GM12878 (cell line): ENCODE measurements around the gene PACS2. TPM values are rescaled to one million over a fixed set of nuclear protein-coding genes. Genes with fewer than 3 reads are reported as not detected.

Experiments
- ATAC-seq: fragments of 200-7000 bp; cut with Tn5 transposase; 3 replicates; pipeline ENCODE4 v1.9.1; 2020; ENCODE audit warnings: mild to moderate bottlenecking, moderate library complexity
- BruUV-seq: library from RNA; stranded (reverse); fragments of 400-500 nt; replicated peaks from 2 replicates; lab custom pipeline; 2021; lab: Mats Ljungman, UMichigan
- CTCF ChIA-PET: fragments of 300-600 bp; sonication (Branson Sonifier 250); formaldehyde crosslinking; extraction: SDS; loops from one replicate; lab custom pipeline; 2021; ENCODE audit warnings: inconsistent platforms; lab: Yijun Ruan, JAX
- POLR2A ChIA-PET: fragments of 350-600 bp; formaldehyde crosslinking; extraction: SDS; loops from one replicate; lab custom pipeline; 2021; ENCODE audit warnings: inconsistent platforms; lab: Charles Lee
- RAD21 ChIA-PET: fragments of 300-600 bp; sonication (Branson Sonifier 250); formaldehyde crosslinking; loops from one replicate; lab custom pipeline; 2023; ENCODE audit warnings: antibody characterized with exemption; ENCODE audit not compliant: unreplicated experiment; lab: Charles Lee
- SMC1A ChIA-PET: fragments of 300-600 bp; sonication (Branson Sonifier 250); formaldehyde crosslinking; loops from one replicate; lab custom pipeline; 2023; ENCODE audit not compliant: unreplicated experiment, uncharacterized antibody; lab: Charles Lee
- DNase-seq: peaks from one replicate; pipeline ENCODE4 v3.0.0-alpha.2; 2011; ENCODE audit warnings: low read depth, low spot score
- FAIRE-seq: peaks from 3 replicates; lab custom pipeline; 2011; peaks lifted over from hg19 to GRCh38; lab: Jason Lieb, UNC
- H2AFZ ChIP-seq: 2 replicates; pipeline ENCODE4 v1.6.0; 2011; ENCODE audit warnings: low read depth, low read length, control low read depth; ENCODE audit not compliant: control insufficient read depth
- H3K27ac ChIP-seq: 2 replicates; pipeline ENCODE4 v1.5.1; 2011; ENCODE audit warnings: control low read depth; ENCODE audit not compliant: control insufficient read depth, insufficient read depth
- H3K27me3 ChIP-seq, 2 experiments: replicated peaks in 1 of 2; 2 replicates each; pipeline versions ENCODE4 v1.6.0 to v1.6.1; 2011; ENCODE audit warnings: low read length in 1 of 2; ENCODE audit not compliant: control insufficient read depth in 2 of 2, insufficient read depth in 2 of 2
- H3K36me3 ChIP-seq, 2 experiments: 2 replicates each; pipeline ENCODE4 v1.5.1; 2011; ENCODE audit warnings: low read length in 1 of 2; ENCODE audit not compliant: control insufficient read depth in 2 of 2, insufficient read depth in 2 of 2
- H3K4me1 ChIP-seq: 2 replicates; pipeline ENCODE4 v1.6.1; 2011; ENCODE audit warnings: mild to moderate bottlenecking, low read length, moderate library complexity, mixed read lengths; ENCODE audit not compliant: control insufficient read depth, insufficient read depth
- H3K4me2 ChIP-seq: 2 replicates; pipeline ENCODE4 v1.6.0; 2011; ENCODE audit warnings: control low read depth; ENCODE audit not compliant: control insufficient read depth, insufficient read depth
- H3K4me3 ChIP-seq: fragments of 200-600 bp; sonication (generic); 2 replicates; pipeline ENCODE4 v1.5.1; 2016
- H3K79me2 ChIP-seq: 2 replicates; pipeline ENCODE4 v1.6.0; 2011; ENCODE audit warnings: low read length; ENCODE audit not compliant: control insufficient read depth, insufficient read depth
- H3K9ac ChIP-seq: 2 replicates; pipeline ENCODE4 v1.8.0; 2011; ENCODE audit warnings: low read length, control low read depth, mixed read lengths; ENCODE audit not compliant: control insufficient read depth, insufficient read depth
- H3K9me3 ChIP-seq: replicated peaks from 3 replicates; pipeline ENCODE4 v1.5.1; 2011; ENCODE audit warnings: mild to moderate bottlenecking, low read length; ENCODE audit not compliant: control insufficient read depth, insufficient read depth
- H4K20me1 ChIP-seq: 2 replicates; pipeline ENCODE4 v1.6.0; 2011; ENCODE audit not compliant: control insufficient read depth, insufficient read depth
- BCL3 ChIP-seq: IDR thresholded peaks from 2 replicates; pipeline ENCODE4 v1.6.1; 2011; ENCODE audit warnings: borderline replicate concordance, low read depth, mild to moderate bottlenecking, moderate library complexity, low read length; ENCODE audit not compliant: insufficient read depth, poor library complexity, severe bottlenecking
- BHLHE40 ChIP-seq, 2 experiments: fragments of 450-650 bp in 1 of 2; IDR thresholded peaks; 2 replicates each; pipeline ENCODE4 v1.6.1; 2011 to 2017; ENCODE audit warnings: low read depth in 2 of 2, borderline replicate concordance in 1 of 2, improper control_type of control experiment in 1 of 2, low read length in 1 of 2, mild to moderate bottlenecking in 1 of 2
- EED ChIP-seq: sonication (generic); IDR thresholded peaks from 2 replicates; pipeline ENCODE4 v1.6.1; 2016; ENCODE audit warnings: antibody characterized with exemption, low read depth
- EGR1 ChIP-seq, 2 experiments: IDR thresholded peaks; 1 replicate in 1 of 2; 2 replicates in 1 of 2; pipeline ENCODE4 v1.6.1; 2011 to 2012; ENCODE audit warnings: low read depth in 2 of 2, low read length in 2 of 2, borderline replicate concordance in 1 of 2, mild to moderate bottlenecking in 1 of 2, moderate library complexity in 1 of 2
- FOXK2 ChIP-seq: fragments of 450-650 bp; IDR thresholded peaks from 2 replicates; pipeline ENCODE4 v1.6.1; 2017; ENCODE audit warnings: mild to moderate bottlenecking, moderate library complexity
- HSF1 ChIP-seq: fragments of 150-350 bp; IDR thresholded peaks from 2 replicates; pipeline ENCODE4 v1.6.1; 2014; ENCODE audit warnings: mild to moderate bottlenecking, low read depth, low read length
- MLLT1 ChIP-seq: fragments of 450-650 bp; IDR thresholded peaks from 2 replicates; pipeline ENCODE4 v1.6.1; 2016; ENCODE audit warnings: mild to moderate bottlenecking
- NR2C1 ChIP-seq: fragments of 450-650 bp; IDR thresholded peaks from 2 replicates; pipeline ENCODE4 v1.6.1; 2017; ENCODE audit warnings: antibody characterized with exemption, mild to moderate bottlenecking, moderate library complexity
- NRF1 ChIP-seq: conservative IDR thresholded peaks from 2 replicates; pipeline ENCODE4 v1.6.1; 2011; ENCODE audit warnings: mild to moderate bottlenecking, low read depth, low read length, improper control_type of control experiment
- POLR2A ChIP-seq: IDR thresholded peaks from 2 replicates; pipeline ENCODE4 v1.6.1; 2011; ENCODE audit warnings: low read depth, mild to moderate bottlenecking, low read length
- RBBP5 ChIP-seq: fragments of 200-600 bp; sonication (generic); conservative IDR thresholded peaks from 2 replicates; pipeline ENCODE4 v1.6.1; 2016
- STAT1 ChIP-seq: fragments of 450-650 bp; conservative IDR thresholded peaks from 2 replicates; pipeline ENCODE4 v1.6.1; 2014; ENCODE audit warnings: antibody characterized with exemption, mild to moderate bottlenecking
- SUPT20H ChIP-seq: IDR thresholded peaks from 2 replicates; pipeline ENCODE4 v1.6.1; 2011; ENCODE audit warnings: low read depth, mild to moderate bottlenecking, low read length, moderate library complexity, borderline replicate concordance; ENCODE audit not compliant: control insufficient read depth
- WRNIP1 ChIP-seq: IDR thresholded peaks from 2 replicates; pipeline ENCODE4 v1.6.1; 2011; ENCODE audit warnings: low read depth, low read length, improper control_type of control experiment, borderline replicate concordance
- YY1 ChIP-seq: IDR thresholded peaks from 2 replicates; pipeline ENCODE4 v1.6.1; 2011; ENCODE audit warnings: low read depth, mild to moderate bottlenecking, low read length
- ZSCAN29 ChIP-seq: fragments of 450-650 bp; IDR thresholded peaks from 2 replicates; pipeline ENCODE4 v1.6.1; 2017; ENCODE audit warnings: mild to moderate bottlenecking, moderate library complexity
- WGBS: methylation state at CpG from one replicate; pipeline ENCODE4 v1.1.6; 2016; ENCODE audit warnings: low lambda C conversion rate; ENCODE audit not compliant: insufficient replicate concordance, insufficient coverage; ENCODE audit errors: missing lambda C conversion rate; 5-methylcytosine and 5-hydroxymethylcytosine counted together
- in situ Hi-C: fragments of 300-500 bp; cut with MboI; formaldehyde crosslinking; loops from 9 replicates; pipeline ENCODE4 v1.14.3; 2018; ENCODE audit warnings: mixed read lengths
- intact Hi-C: fragments of 100-400 bp; cut with micrococcal nuclease; formaldehyde crosslinking; loops from one replicate; pipeline ENCODE4 v1.14.2; 2022; ENCODE audit not compliant: unreplicated experiment
- polyA plus RNA-seq, 11 experiments: library from polyadenylated mRNA; depleted of rRNA in 4 of 11; unstranded in 6 of 11; stranded (reverse) in 5 of 11; fragments of >200 nt; fragmentation: Nextera tagmentation in 4 of 11; fragmentation: Illumina TruSeq in 1 of 11; extraction: Ambion mirVana in 4 of 11; extraction: Trizol in 1 of 11; gene quantifications; 1 replicate in 1 of 11; 2 replicates in 10 of 11; pipeline versions ENCODE4 v1.2.1 to v1.2.3, GENCODE V29; 2011 to 2016; ENCODE audit warnings: inconsistent platforms in 2 of 11, missing spikeins in 2 of 11, low read depth in 1 of 11
- total RNA-seq, 4 experiments: library from RNA; depleted of rRNA in 3 of 4; stranded (reverse); fragments of >200 nt in 3 of 4; fragmentation: Illumina TruSeq in 1 of 4; extraction: Trizol in 1 of 4; gene quantifications; 2 replicates each; pipeline versions ENCODE4 v1.2.1 to v1.2.3, GENCODE V29; 2013 to 2021

Gene PACS2
- total and polyA plus RNA-seq, 10 of the 15 experiments (the other 5 are each of a cell fraction or from before 2014, with no cell fraction given), result 0.21 to 37.3 (median 9.4) TPM

- TF ChIP-seq BCL3 (no peak), RBBP5 (no peak)
These were observed 104.0 kb downstream of the PACS2 start (continued) for GRCh38 chr14:105418269-105419194.

- Histone ChIP-seq H3K4me3 (peak within 1 kb of the TSS; percentile 98), H4K20me1 (no peaks in the 10 kb centered on the region), H3K9ac (peak within 1 kb of the TSS; percentile 89), H3K79me2 (peaks cover 39% of the 10 kb centered on the region), H3K4me2 (peak within 1 kb of the TSS; percentile 85), H3K36me3 (peaks cover 1 to 6% of the 10 kb centered on the region in 2 experiments; a peak in 2 of 4 replicates), H3K9me3 (no peaks in the 10 kb centered on the region), H2AFZ (peak within 1 kb of the TSS; percentile 80), H3K27ac (peak within 1 kb of the TSS; percentile 71), H3K4me1 (peaks cover 15% of the 10 kb centered on the region), H3K27me3 (no peaks in the 10 kb centered on the region)
- ChIA-PET RAD21 (no interaction called here), POLR2A (no interaction called here), CTCF (no interaction called here), SMC1A (no interaction called here)
- in situ Hi-C loops (no loop called here), intact Hi-C loops (no loop called here)
- no TSS peak for BruUV-seq
- DNase-seq, result no peak
- ATAC-seq, result peak; percentile 62
- no peak for FAIRE-seq
- 5% methylated on average over 38 of the region's 96 CpGs for WGBS
- peak; percentile 42 for TF ChIP-seq NR2C1
- TF ChIP-seq WRNIP1, result no peak
- TF ChIP-seq YY1, result peak; percentile 85
- peak; percentile 52 for TF ChIP-seq POLR2A
- no peak for TF ChIP-seq STAT1
- TF ChIP-seq HSF1, result no peak
- TF ChIP-seq RBBP5, result no peak
- TF ChIP-seq ZSCAN29, result no peak
- TF ChIP-seq BHLHE40 (IDR thresholded peaks at IDR 0.05; ENCODE audit: borderline replicate concordance in 1 of 2, low read depth in 2 of 2, low read length in 1 of 2), result peak; percentile 62 to 96; a peak in 3 of 4 replicates
- no peak for TF ChIP-seq MLLT1
- no peak for TF ChIP-seq SUPT20H
- peak in 1 of 2 experiments; percentile 50; a peak in 1 of 3 replicates for TF ChIP-seq EGR1 (IDR thresholded peaks at IDR 0.05; ENCODE audit: borderline replicate concordance in 1 of 2, low read depth in 2 of 2, low read length in 2 of 2)
- TF ChIP-seq FOXK2, result no peak
- no peak for TF ChIP-seq EED
- TF ChIP-seq NRF1, result no peak
These were observed 104.9 kb downstream of the PACS2 start, which contains the start of gene MTA1 for GRCh38 chr14:105419195-105420091. Gene MTA1, plus strand, starts transcription at chr14:105419827. Its CDS starts 209 bp downstream, at chr14:105420036.
